Measurements from ENCODE around the gene SLC4A7.

DNA sequence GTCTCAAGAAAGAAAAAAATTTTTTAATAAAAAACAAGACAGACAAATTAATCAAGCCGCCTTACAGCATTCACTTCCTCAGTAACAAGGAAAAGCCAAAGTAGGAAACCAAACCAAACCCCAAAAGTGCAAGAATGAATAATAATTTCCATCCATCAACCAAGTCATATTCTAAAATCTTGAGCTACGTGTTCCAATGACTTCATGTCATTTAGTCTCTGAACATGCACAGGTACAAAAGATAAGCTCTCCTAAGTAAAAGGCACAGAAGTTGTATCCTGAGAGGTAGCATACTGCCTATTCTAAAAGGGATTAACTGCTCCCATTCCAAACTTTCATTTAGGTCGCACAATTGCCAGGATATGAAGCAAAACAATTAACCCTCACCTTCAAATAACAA lies 29.7 kb downstream of the SLC4A7 start:
- no peak for TF ChIP-seq CTCF (conservative IDR thresholded peaks at IDR 0.05)
- TF ChIP-seq ZFX (IDR thresholded peaks at IDR 0.05), result no peak

Data from C4-2B (cell line).